SH-SY5Y (cell line): ENCODE measurements around the gene PPM1F.

Source experiments
- GATA2 ChIP-seq: IDR thresholded peaks from 2 replicates; pipeline ENCODE4 v1.6.1; 2011; ENCODE audit warnings: mild to moderate bottlenecking, low read depth, low read length
- GATA3 ChIP-seq: IDR thresholded peaks from 2 replicates; pipeline ENCODE4 v1.6.1; 2011; ENCODE audit warnings: low read depth, mild to moderate bottlenecking, low read length, moderate library complexity

GRCh38 chr22:21928048-21928447, 24.6 kb downstream of the PPM1F start:
- no peak for TF ChIP-seq GATA2
- no peak for TF ChIP-seq GATA3
